Fibroblast of skin of right quadriceps (primary cell): ENCODE data around the gene TEAD3.

Experiments
- DNase-seq: peaks from one replicate; pipeline ENCODE4 v3.0.0-alpha.2; 2013

TEAD3 gene

DNA sequence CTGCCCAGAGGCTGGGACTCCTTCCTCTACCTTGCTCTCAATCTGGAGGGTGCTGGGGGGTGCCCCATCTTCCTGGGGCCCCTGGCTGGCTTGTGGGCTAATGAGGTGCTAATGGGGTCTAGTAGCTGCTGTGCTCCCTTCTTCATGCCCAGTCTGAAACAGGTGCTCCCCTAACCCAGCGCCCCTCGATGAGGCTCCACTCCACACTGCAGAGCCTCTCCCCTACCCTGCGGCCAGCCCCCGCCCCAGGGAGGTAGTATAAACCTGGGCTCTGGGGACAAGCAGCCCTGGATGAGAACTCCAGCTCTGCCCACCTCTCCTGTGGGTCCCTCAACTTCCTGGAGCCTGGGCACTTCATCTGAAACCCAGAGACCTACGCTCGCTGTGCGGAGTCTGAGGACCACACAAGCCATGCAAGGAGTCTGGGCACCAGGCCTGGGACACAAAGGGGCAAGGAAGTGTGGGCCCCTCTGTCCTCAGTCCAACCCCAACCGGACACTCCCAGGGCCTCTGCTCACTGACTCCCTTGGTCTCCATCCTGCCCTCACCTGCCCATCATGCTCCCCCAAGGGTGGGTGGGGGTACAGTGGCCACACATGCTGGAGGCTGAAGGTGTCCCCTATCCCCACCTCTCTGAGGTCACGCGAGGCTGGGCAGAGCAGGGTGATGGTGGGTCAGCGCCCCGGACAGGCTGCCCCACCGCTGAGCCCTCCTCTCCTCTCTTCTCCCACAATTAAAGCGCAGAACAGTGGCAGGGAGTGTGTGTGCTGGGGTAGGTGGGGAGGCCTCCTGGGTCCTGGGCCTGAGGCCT, 22.5 kb downstream of the TEAD3 start:
- DNase-seq, result no peak

DNA sequence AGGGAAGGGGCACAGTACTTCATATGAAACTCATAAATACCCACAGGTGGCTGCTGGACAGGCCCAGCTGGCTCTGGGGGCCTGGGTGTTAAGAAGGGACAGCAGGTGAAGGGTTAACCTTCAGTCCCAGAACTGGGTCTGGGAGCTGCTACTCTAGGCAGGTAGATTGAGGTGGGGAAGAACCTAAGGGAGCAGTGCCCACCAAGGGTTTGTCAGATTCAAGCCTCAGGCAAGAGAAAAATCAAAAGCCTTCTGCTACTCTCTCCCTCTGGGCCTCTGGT, 23.1 kb downstream of the TEAD3 start:
- no peak for DNase-seq

DNA sequence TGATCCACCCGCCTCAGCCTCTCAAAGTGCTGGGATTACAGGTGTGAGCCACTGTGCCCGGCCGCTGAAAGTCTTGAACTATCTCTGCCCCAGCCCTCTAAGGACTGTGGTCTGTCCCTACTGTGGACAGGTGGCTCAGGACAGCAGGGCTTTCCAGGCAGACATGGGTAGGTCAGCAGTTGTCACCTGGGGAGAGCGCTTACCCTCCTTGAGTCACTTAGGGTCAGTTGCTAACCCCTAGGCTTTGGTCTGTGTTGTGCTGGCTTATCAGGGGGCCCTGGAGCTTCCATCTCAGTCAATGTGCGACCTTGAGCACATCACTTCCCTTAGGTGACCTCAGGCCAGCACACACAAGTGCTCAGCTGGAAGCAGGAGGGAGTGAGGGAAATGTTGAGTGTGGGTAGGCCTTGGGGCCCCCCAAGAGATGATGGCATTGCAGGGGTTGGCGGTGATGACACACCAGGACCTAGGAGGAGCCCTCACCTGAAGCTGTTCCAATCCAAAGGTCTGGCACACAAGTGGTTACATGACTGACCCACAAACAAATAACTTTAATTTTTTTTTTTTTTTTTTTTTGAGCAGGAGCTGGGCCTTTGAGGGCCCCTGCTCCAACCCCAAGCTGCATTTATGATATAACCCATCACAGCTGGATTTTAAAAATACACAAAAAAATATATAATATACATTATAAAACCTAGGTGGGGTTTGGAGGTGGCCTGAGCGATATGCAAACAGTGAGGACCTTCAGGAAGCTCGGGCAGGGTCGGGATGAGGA, 23.6 kb downstream of the TEAD3 start:
- DNase-seq, result no peak

DNA sequence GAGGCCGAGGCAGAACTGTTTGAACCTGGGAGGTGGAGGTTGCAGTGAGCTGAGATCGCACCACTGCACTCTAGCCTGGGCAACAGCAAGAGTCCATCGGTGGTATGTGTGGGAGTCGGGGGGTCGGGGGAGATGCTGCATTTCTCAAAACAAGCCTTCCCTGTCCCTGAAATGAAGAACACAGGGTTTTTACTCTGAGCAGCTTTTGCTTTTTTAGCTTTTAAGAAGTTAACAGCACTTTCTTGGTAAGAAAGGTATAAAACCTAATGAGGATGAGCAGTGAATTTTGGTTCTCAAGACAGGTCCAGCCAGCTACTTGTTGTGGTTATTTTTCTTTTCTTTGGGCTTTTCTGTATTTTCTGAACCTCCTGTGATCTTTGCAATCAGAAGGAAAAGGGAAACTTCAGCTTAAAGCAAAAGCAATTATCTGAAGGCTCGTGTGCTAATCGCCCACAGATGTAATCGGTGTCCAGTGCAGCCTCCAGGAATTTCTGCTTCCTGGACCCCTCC, 25.0 kb downstream of the TEAD3 start:
- no peak for DNase-seq

DNA sequence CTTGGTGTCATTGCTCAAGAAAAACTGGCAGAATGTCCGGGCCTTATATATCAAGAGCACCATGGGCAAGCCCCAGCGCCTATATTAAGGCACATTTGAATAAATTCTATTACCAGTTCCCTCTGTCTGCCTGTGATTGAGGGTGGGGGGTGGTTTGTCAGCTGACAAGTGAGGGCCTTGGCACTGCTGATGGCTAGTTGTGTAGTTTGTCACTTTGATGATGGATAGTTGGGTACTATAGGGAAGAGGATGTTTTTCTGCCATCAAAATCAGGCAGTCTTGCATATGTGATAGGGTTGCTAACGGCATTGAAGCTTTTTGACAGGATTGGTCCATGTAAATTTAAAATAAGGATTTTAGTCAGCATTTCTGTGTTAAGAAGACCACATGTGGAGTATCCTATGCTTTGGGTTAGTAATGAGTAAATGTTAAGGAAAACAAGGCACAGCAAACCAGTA, 26.2 kb downstream of the TEAD3 start:
- DNase-seq, result no peak

DNA sequence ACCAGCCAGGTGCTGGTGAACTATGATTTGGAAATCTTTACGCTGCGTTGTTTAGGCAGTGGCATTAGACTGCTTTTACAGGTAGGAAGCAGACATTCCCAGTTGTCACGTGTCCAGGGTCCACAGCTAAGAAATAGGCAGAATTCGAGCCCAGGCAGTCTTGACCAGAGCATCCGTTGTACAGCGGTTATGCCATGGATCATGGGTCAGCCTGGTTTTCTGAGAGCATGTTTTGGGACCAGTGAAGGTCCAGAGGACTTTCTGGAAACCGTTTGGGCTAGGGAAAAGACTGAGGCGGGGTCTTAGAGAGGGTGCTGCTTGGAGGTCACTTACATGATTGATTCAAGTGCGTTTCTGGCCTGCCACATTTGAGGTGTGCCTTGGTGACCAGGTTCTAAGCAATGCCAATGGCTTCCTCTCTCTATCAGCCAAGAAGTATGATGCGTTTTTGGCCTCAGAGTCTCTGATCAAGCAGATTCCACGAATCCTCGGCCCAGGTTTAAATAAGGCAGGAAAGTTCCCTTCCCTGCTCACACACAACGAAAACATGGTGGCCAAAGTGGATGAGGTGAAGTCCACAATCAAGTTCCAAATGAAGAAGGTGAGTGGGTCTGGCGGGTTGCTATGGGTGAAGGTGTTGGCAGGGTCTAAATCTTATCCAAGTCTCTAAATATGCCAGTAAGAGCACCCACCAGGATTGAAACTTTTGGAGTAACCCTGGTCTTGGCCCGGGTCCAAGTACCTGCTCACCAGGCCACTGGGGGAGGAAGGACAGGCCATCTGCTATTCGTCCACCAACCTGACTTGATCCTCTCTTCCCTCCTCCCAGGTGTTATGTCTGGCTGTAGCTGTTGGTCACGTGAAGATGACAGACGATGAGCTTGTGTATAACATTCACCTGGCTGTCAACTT, 26.9 kb downstream of the TEAD3 start:
- no peak for DNase-seq

DNA sequence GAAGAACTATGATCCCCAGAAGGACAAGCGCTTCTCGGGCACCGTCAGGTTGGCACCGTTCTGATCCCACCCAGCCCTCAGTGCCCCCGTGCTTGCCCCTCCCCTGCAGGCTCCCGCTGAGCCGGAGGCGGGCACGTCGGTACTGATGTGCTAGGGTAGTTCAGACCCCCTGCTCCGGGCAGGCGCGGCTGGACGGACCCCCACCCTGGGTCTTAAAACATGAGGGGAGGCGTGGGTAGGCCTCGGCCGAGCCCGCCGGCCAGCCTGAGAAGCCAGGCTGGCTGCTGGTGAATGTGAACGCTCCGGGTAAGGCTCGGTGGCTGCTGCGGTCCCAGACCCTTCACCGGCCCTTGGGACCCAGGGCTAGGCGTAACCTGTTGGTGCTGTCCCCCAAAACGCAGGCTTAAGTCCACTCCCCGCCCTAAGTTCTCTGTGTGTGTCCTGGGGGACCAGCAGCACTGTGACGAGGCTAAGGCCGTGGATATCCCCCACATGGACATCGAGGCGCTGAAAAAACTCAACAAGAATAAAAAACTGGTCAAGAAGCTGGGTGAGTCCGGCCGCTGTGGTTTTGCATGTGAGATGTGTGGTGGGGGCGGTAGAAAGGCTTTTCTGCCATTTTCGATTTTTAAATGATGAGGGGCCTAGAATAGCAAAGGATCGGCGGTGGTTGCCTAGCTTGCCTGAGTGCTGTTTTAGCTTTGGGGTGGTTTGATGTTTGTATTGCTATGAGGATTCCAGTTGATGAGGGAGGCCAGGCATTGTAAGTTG, 27.7 kb downstream of the TEAD3 start:
- no peak for DNase-seq

DNA sequence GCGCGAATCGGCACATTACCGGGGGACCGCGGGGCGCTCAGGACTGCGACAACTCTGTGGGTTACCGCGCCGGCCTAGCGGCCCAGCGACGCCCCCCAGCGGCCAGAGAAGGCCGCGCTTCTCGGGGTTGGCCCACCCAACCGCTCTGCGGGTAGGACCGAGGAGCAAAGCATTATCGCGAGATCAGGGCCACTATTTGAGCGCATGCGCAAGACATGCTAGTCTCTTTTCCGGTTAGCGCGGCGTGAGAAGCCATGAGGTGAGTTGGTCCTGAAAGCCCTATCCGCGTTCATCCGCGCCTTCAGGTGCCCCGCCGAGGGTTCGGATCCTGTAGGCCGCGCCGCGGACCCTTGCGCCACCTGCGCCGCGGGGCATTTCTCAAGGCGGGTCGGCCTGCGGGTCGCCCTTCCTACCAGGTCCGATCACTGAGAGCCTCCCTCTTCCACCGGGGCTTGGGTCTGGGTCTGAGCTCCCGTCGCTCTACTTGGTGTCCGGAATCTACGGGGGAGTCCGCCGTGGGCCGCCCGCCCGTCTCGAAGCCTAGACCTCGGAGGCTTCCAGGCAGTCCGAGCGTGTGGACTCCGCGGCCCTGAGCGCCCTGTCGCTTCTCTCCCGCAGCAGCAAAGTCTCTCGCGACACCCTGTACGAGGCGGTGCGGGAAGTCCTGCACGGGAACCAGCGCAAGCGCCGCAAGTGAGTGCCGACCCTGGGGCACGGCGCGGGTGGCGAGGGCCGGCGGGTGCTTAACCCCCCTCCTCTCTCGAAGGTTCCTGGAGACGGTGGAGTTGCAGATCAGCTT, 28.5 kb downstream of the TEAD3 start, which contains the start of gene RPL10A:
RPL10A (plus strand) TSS at position 221 of the 799 bp plus-strand sequence; CDS start at position 255, 34 bp downstream.
- DNase-seq, result peak; percentile 96

DNA sequence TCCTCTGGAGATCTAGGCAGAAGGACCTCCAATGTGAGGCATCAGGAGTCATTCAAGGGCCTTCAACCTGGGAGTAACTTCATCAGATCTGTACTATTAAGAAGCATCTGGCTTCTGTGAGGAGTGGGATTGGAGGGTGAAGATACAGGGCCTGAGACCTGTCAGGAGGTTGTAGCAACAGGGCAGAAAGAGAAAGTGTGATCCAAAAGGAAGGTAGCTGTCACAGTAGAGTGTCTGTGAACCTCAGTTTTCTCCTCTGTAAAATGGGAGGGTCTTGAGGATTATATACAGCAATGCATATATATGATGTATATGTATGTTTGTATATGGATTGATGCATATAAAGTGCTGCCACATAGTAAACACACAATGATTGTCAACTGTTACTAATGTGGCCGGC, 31.2 kb downstream of the TEAD3 start:
- no peak for DNase-seq

DNA sequence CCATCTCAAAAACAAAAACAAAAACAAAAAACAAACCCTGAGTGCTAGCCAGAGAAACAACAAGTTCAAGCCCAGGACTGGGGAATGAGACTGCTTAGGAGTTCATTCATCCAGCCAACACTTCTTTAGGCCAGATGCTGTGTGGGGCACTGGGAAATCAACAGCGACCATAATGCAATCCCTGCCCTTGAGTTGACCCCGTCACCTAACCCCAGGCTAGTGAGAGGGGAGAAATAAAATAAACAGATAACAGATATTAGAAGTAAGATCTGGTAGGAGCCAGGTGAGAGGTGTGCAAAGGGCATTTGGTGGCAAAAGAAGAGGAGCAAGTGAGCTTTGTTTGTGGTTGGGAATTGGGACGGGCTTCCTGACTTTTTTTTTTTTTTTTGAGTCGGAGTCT, 33.6 kb downstream of the TEAD3 start:
- DNase-seq, result no peak

DNA sequence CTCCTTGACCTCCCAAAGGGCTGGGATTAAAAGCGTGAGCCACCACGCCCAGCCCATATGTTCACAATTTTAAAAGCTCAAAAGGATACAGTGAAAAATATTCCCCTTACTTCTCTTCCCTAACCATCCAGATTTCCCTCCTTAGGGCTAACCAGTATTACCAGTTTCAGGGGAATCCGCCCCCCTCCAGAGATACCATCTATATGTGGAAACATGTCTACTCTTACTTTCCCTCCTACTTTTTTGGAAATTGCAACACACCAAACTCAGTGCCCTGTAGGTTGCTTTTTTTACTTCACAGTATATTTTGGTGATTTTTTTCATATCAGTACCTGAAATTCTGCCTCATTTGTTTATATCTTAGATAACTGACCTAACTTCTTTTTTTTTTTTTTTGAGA, 35.6 kb downstream of the TEAD3 start:
- no peak for DNase-seq

DNA sequence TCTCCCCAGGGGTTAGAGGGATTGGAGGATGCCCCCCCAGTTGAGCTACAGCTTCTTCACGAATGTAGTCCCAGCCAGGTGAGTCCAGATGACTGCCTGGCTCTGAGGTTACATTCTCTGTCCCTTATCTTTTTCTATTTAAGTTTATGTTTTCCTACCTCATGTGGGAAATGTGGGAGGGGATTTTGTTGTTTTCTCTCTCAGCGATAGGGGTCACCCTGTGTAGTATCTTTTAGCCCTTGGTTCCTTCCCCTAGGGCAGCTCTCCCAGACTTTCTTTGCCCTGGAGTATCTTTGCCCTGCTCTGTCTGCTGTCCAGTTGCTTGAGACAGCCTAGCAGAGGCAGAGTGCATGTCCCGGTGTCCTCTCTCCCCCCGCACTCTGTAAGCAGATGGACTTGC, 39.0 kb downstream of the TEAD3 start:
- no peak for DNase-seq

DNA sequence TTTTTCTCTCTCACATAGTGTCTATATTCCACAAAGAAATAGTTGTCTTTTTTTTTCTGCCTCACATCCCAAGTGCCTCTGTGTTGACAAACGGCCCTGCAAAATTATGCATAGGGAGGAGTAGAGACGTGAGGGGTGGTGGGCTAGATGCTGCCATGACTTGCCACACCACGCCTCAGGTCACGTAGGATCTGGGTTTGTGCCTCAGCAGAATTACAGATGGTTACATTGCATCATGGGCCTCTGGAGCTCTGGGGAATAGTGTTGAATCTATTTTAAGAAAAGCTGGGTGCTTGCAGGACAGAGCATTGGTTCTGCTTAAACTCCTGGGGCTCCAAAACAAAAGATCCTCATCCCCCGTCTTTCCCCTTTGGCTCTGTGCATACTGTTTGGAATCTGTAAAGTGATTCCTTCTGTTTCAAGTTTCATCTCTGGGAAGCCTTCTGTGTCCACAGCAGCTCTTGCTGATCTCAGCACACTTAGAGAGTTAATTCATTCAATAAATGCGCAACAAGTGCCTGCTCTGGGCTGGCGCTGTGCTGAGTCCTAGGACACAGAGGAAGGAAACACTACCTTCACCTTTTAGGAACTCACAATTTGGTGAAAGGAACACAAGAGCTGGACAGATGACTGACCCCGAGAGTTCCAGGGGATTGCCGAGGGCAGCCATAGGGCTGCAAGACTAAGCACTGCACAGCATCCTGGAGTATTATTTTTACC, 42.3 kb downstream of the TEAD3 start:
- no peak for DNase-seq

DNA sequence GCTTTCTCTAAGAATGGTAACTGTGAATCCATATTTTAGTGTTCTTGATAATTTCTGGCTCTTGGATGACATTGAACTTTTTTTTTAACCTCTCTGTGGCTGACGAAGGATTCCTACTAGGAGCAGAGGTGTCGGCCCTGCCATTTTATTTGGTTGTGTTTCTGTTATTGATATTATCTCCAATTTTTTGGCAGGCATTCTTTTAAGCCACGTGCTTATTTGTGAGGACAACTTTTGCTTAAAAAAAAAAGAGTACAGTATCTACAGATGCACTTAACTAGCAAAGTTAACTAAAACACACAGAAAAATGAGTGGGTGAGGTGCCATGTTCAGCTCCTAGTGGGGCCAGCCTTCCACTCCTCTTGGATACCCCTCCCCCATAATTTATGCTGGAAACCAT, 43.6 kb downstream of the TEAD3 start:
- DNase-seq, result no peak

DNA sequence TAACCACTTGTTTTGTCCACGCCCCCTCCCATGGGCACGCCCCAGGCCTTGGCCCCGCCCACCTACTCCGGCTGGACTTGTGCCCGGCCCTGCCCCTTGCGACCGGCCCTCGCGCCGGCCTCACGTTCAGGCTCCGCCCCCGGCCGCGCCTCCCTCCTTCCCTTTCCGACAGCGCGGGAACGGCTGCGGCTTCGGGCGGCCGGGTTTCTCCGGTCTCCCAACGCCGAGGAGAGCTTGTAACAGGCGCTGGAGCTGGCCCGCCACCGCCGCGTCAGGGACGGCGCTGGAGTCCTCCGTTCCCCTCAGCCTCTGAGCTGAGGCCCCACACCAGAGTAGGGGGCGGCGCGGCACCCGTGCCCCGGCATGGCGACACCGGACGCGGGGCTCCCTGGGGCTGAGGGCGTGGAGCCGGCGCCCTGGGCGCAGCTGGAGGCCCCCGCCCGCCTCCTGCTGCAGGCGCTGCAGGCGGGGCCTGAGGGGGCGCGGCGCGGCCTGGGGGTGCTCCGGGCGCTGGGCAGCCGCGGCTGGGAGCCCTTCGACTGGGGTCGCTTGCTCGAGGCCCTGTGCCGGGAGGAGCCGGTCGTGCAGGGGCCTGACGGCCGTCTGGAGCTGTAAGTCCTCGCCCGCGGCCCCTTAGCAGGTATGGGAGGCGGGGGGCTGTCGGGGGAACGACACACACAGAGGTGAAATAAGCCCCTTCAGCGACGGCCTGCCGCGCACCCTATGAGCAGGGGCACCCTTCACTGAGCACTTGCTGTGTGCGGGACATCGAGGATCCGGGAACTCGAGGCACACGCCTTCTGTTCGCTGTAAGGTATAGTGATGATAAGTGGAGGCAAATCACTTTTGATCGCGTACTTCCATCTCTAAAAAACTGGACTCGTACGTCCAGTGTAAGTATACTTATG, 44.4 kb downstream of the TEAD3 start, which contains the start of gene FANCE:
FANCE (plus strand) TSS at position 156 of the 908 bp plus-strand sequence; CDS start at position 364, 208 bp downstream.
- peak; percentile 90 for DNase-seq

DNA sequence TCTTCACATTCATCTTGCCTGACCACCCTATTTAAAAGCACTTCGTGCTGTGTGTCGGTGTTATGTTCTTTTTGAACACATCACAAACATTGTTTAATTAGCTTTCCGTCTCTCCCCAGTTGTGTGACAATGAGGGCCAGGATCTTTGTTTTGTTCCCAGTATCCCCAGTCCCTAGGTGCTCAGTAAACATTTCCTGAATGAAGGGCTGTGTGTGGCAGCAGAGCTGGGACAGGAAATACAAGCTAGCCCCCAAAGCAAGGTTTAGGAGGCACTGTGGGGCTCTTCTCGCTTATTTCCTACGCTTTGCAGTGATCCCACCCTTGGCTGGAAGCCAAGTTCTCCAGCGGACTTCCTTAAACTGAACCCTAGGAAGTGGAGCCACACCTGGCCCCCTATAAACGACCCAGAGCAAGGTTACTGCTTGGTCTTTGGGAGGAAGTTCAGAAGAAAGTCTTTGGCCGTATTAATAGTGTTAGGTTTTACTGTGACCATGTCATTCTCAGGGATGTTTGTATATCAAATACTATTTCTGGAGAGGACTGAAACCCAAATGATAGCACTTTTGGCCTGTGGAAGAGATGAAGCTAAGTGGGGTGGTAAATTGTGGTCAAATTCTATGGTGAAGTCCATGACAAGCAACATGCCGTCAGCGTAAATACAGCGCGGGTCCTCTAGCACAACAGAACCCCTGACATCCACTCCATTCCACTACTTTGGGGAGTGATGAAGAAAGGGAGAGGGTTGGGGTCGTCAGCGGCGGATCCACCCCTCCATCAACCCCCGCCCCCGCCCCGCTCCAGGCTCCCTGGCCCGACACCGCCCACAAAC, 45.3 kb downstream of the TEAD3 start:
- no peak for DNase-seq

DNA sequence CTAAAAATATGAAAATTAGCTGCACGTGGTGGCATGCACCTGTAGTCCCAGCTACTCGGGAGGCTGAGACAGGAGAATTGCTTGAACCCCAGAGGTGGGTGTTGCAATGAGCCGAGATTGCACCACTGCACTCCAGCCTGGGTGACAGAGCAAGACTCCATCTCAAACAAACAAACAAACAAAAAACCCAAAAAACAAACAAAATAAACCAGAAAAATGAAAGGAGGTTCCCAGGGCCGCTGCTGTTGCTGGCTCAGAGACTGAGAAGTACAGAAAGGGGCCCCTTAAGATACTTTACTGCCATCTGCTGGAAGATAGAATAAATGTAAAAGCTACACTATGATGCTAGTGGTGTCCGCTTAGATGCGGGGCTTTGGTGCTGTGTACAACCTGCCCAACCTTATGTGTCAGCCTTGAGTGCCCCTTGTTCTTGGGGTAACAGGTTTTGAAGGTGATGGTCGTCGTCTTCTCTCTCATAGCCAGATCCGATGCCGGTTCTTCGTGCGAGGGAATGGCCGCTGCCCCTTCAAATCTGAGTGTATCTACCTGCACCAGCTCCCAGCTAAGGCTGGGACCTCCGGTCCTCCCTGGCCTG, 47.5 kb downstream of the TEAD3 start:
- peak; percentile 69 for DNase-seq

DNA sequence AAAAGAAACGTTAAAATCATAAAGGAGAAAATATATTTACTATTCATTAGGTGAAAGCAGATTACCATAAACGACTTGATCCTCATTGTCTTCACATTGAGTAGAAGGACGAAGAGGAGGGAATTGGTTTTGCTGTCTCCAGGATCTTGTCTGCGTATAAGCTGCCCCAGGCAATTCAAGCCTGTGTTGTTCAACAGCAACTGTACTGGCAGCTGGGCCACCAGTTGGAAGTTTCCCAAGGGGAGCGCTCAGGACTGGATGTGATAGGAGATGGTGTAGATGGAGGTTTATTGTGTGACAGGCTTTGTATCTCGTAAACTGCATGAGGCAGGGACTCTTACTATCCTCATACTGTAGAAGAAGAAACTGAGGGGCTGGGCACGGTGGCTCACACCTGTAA, 48.7 kb downstream of the TEAD3 start:
- no peak for DNase-seq
